Endometrium (tissue), 2 donors: ENCODE results near the gene IRAK1.

Experiments
- FAIRE-seq: peaks from 2 replicates; lab custom pipeline; 2012; peaks lifted over from hg19 to GRCh38; lab: Jason Lieb, UNC
- donor health status: control.
- donor health status: control.

Gene IRAK1

GRCh38 chrX:154040307-154040756 is 20.6 kb upstream of the IRAK1 start:
- FAIRE-seq, result no peak

- no peak for FAIRE-seq
Observed at GRCh38 chrX:154039577-154039976, 19.9 kb upstream of the IRAK1 start.

- no peak for FAIRE-seq
Observed at GRCh38 chrX:154038656-154039055, 19.0 kb upstream of the IRAK1 start.

- FAIRE-seq, result no peak
Observed at GRCh38 chrX:154037754-154038153, 18.1 kb upstream of the IRAK1 start.

GRCh38 chrX:154036513-154036912 is 16.8 kb upstream of the IRAK1 start:
- FAIRE-seq, result no peak

GRCh38 chrX:154033848-154034247 is 14.1 kb upstream of the IRAK1 start:
- no peak for FAIRE-seq

- no peak for FAIRE-seq
Observed at GRCh38 chrX:154032653-154033052, 13.0 kb upstream of the IRAK1 start.

- FAIRE-seq, result no peak
Observed at GRCh38 chrX:154032160-154032559, 12.5 kb upstream of the IRAK1 start.

GRCh38 chrX:154030715-154031305 is 11.1 kb upstream of the IRAK1 start:
- FAIRE-seq, result no peak

- FAIRE-seq, result no peak
Observed at GRCh38 chrX:154030266-154030665, 10.6 kb upstream of the IRAK1 start.

- FAIRE-seq, result no peak
Observed at GRCh38 chrX:154029439-154029838, 9.7 kb upstream of the IRAK1 start.

- no peak for FAIRE-seq
Observed at GRCh38 chrX:154028502-154029184, 8.9 kb upstream of the IRAK1 start.

GRCh38 chrX:154027986-154028385 is 8.3 kb upstream of the IRAK1 start:
- no peak for FAIRE-seq

GRCh38 chrX:154027022-154027402 is 7.3 kb upstream of the IRAK1 start:
- FAIRE-seq, result no peak

GRCh38 chrX:154026136-154027021 is 6.7 kb upstream of the IRAK1 start:
- no peak for FAIRE-seq

GRCh38 chrX:154025230-154025629 is 5.5 kb upstream of the IRAK1 start:
- no peak for FAIRE-seq

GRCh38 chrX:154024271-154024670 is 4.6 kb upstream of the IRAK1 start:
- no peak for FAIRE-seq

GRCh38 chrX:154023276-154024000 is 3.7 kb upstream of the IRAK1 start:
- FAIRE-seq, result no peak

- no peak for FAIRE-seq
Observed at GRCh38 chrX:154022108-154022507, 2.4 kb upstream of the IRAK1 start.

GRCh38 chrX:154021131-154021611 is 1.5 kb upstream of the IRAK1 start:
- FAIRE-seq, result no peak

- no peak for FAIRE-seq
Observed at GRCh38 chrX:154020536-154021115, 924 bp upstream of the IRAK1 start.
